HepG2 (cell line): ENCODE measurements around the gene CXXC5. TPM values are rescaled to one million over a fixed set of nuclear protein-coding genes. Genes with fewer than 3 reads are reported as not detected.

ENCODE experiments used
- ADNP ChIP-seq: sonication (generic); formaldehyde crosslinking; IDR thresholded peaks from 2 replicates; pipeline ENCODE4 v1.4.0; 2020; ENCODE audit warnings: missing genetic modification reagents
- DNMT3B ChIP-seq: conservative IDR thresholded peaks from 2 replicates; pipeline ENCODE4 v1.6.1; 2016; ENCODE audit warnings: missing biosample characterization, control low read depth
- HMGXB4 ChIP-seq, 2 experiments: sonication (generic) in 1 of 2; formaldehyde crosslinking in 1 of 2; IDR thresholded peaks; 2 replicates each; pipeline versions ENCODE4 v1.4.0 to v1.6.1; 2018 to 2020; ENCODE audit warnings: missing genetic modification reagents in 2 of 2, borderline replicate concordance in 1 of 2, low read depth in 1 of 2, mild to moderate bottlenecking in 1 of 2, missing biosample characterization in 1 of 2
- HNF4G ChIP-seq, 2 experiments: sonication (generic) in 1 of 2; formaldehyde crosslinking in 1 of 2; IDR thresholded peaks; 2 replicates each; pipeline versions ENCODE4 v1.4.0 to v1.6.1; 2011 to 2020; ENCODE audit warnings: borderline replicate concordance in 2 of 2, low read depth in 2 of 2, mild to moderate bottlenecking in 2 of 2, low read length in 1 of 2, missing genetic modification reagents in 1 of 2, moderate library complexity in 1 of 2
- HNRNPUL1 ChIP-seq: fragments of 200-400 bp; formaldehyde crosslinking; IDR thresholded peaks from 2 replicates; pipeline ENCODE4 v1.6.1; 2017; ENCODE audit warnings: low read depth, mild to moderate bottlenecking, low read length, moderate library complexity
- JARID2 ChIP-seq: sonication (generic); formaldehyde crosslinking; IDR thresholded peaks from 2 replicates; pipeline ENCODE4 v1.8.1; 2023; ENCODE audit warnings: missing genetic modification reagents, inconsistent platforms; ENCODE audit not compliant: insufficient replicate concordance
- MAZ ChIP-seq, 2 experiments: sonication (generic) in 1 of 2; formaldehyde crosslinking in 1 of 2; IDR thresholded peaks; 2 replicates each; pipeline versions ENCODE4 v1.5.0 to v1.6.1; 2012 to 2020; ENCODE audit warnings: low read depth in 2 of 2, mild to moderate bottlenecking in 2 of 2, borderline replicate concordance in 1 of 2, improper control_type of control experiment in 1 of 2, low read length in 1 of 2, missing genetic modification reagents in 1 of 2, moderate library complexity in 1 of 2
- ZFP36 ChIP-seq: fragments of 150-350 bp; IDR thresholded peaks from 2 replicates; pipeline ENCODE4 v1.6.1; 2018; ENCODE audit warnings: borderline replicate concordance, low read length, low read depth; ENCODE audit not compliant: partially characterized antibody
- polyA plus RNA-seq, 8 experiments: library from polyadenylated mRNA; depleted of rRNA in 3 of 8; stranded (reverse) in 7 of 8; unstranded in 1 of 8; fragments of >200 nt; fragmentation: Illumina TruSeq in 4 of 8; extraction: Trizol in 4 of 8; gene quantifications; 2 replicates each; pipeline versions ENCODE4 v1.2.1 to v1.2.3, GENCODE V29; 2011 to 2016; ENCODE audit warnings: low read depth in 4 of 8, missing spikeins in 1 of 8, mixed read lengths in 1 of 8; ENCODE audit not compliant: insufficient read depth in 1 of 8
- total RNA-seq, 5 experiments: library from RNA; depleted of rRNA; stranded (reverse); fragments of >200 nt; fragmentation: Illumina TruSeq; extraction: Trizol; gene quantifications; 2 replicates each; pipeline ENCODE4 v1.2.3, GENCODE V29; 2016; ENCODE audit warnings: low read depth in 1 of 5
- TF ChIP-seq, protein P1 (sequence below): sonication (generic); formaldehyde crosslinking; IDR thresholded peaks from 2 replicates; pipeline ENCODE4 v1.8.0; 2022; ENCODE audit warnings: missing genetic modification reagents, mild to moderate bottlenecking, inconsistent platforms, borderline replicate concordance
- TF ChIP-seq, protein P2 (sequence below): sonication (generic); formaldehyde crosslinking; IDR thresholded peaks from 2 replicates; pipeline ENCODE4 v1.4.0; 2020; ENCODE audit warnings: missing genetic modification reagents
- TF ChIP-seq, protein P3 (sequence below): IDR thresholded peaks from 2 replicates; pipeline ENCODE4 v1.6.1; 2016; ENCODE audit warnings: low read depth, borderline replicate concordance

The CXXC5 gene
- total and polyA plus RNA-seq, 2 of the 13 experiments (the other 11 are each of a cell fraction or from before 2014, with no cell fraction given) = 32.3 to 33.0 TPM

GRCh38 chr5:139635606-139636206, 12.4 kb upstream of the CXXC5 start (continued):
- TF ChIP-seq, protein P1, sequence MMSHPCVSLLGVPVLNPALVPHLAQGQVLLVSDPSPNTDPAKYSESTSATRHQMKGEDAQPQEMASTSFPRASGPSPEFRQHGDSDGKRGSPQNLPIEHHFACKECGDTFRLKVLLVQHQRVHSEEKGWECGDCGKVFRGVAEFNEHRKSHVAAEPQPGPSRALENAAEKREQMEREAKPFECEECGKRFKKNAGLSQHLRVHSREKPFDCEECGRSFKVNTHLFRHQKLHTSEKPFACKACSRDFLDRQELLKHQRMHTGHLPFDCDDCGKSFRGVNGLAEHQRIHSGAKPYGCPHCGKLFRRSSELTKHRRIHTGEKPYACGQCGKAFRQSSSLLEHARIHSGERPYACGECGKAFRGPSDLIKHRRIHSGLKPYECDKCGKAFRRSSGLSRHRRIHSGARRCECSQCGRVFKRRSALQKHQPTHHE (CRISPR knock-in tag) = no peak
- TF ChIP-seq HNRNPUL1 = no peak
- 0 out of 2 replicates have a peak, but pooled peaks have one; percentile 4 for TF ChIP-seq MAZ (IDR thresholded peaks at IDR 0.05; ENCODE audit: borderline replicate concordance, low read depth, low read length)
- TF ChIP-seq MAZ (CRISPR knock-in tag; IDR thresholded peaks at IDR 0.05; ENCODE audit: low read depth) = no peak
- no peak for TF ChIP-seq ADNP (CRISPR knock-in tag)
- TF ChIP-seq ZFP36 = peak; percentile 88
- TF ChIP-seq JARID2 (CRISPR knock-in tag) = no peak
- TF ChIP-seq, protein P2, sequence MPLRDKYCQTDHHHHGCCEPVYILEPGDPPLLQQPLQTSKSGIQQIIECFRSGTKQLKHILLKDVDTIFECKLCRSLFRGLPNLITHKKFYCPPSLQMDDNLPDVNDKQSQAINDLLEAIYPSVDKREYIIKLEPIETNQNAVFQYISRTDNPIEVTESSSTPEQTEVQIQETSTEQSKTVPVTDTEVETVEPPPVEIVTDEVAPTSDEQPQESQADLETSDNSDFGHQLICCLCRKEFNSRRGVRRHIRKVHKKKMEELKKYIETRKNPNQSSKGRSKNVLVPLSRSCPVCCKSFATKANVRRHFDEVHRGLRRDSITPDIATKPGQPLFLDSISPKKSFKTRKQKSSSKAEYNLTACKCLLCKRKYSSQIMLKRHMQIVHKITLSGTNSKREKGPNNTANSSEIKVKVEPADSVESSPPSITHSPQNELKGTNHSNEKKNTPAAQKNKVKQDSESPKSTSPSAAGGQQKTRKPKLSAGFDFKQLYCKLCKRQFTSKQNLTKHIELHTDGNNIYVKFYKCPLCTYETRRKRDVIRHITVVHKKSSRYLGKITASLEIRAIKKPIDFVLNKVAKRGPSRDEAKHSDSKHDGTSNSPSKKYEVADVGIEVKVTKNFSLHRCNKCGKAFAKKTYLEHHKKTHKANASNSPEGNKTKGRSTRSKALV (CRISPR knock-in tag) = no peak
- TF ChIP-seq HMGXB4 (CRISPR knock-in tag; IDR thresholded peaks at IDR 0.05; ENCODE audit: borderline replicate concordance in 1 of 2, low read depth in 1 of 2) = peak in 1 of 2 experiments; percentile 63; a peak in 1 of 4 replicates
- TF ChIP-seq, protein P3, sequence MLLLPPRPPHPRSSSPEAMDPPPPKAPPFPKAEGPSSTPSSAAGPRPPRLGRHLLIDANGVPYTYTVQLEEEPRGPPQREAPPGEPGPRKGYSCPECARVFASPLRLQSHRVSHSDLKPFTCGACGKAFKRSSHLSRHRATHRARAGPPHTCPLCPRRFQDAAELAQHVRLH (CRISPR knock-in tag) = peak; percentile 73; the same call in 1 of the 2 replicates
- no peak for TF ChIP-seq HNF4G (IDR thresholded peaks at IDR 0.05; ENCODE audit: borderline replicate concordance, low read depth, low read length)
- TF ChIP-seq HNF4G (CRISPR knock-in tag; IDR thresholded peaks at IDR 0.05; ENCODE audit: borderline replicate concordance, low read depth) = no peak
- no peak for TF ChIP-seq DNMT3B
